Measurements from ENCODE around the gene PHKA1.

PHKA1 gene

DNA sequence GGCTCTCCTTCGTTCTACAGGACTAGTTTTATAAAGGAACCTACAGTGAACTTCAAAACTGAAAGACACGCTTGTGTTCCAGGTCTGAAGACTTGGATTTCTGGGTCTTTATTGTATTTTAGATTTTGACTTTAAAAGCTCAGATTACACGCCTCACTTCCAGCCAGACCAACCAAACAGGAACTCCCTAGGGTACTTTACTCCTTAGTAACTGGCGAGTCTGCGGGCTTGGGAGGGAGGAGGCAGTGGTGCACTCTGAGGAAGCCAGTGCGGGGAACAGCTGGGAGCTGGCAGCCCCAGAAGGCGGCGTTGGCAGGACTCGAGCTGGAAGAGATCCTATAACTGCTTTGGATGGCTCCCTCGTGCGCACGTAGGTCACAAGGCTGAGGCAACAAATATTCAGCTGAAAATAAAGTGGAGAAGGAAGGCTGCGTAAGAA is 391 bp upstream of the PHKA1 start:
- Histone ChIP-seq H4K20me1 (ENCODE audit: insufficient read depth, low read length) (no peaks in the 10 kb centered on the region), H3K79me2 (ENCODE audit: low read length) (peaks cover 15% of the 10 kb centered on the region), H3K4me3 (ENCODE audit: low read length) (peak overlapping the region; percentile 63), H3K9me3 (replicated peaks; ENCODE audit: insufficient read depth, low read length) (no peaks in the 10 kb centered on the region), H3K36me3 (replicated peaks; ENCODE audit: insufficient read depth, low read length) (no peaks in the 10 kb centered on the region), H3K9ac (ENCODE audit: low read length) (peak overlapping the region; percentile 58), H3K27me3 (replicated peaks; ENCODE audit: insufficient read depth, low read length) (no peaks in the 10 kb centered on the region), H3K27ac (ENCODE audit: low read length) (peak overlapping the region; percentile 73), H3K9me2 (replicated peaks; ENCODE audit: insufficient read depth, low read length) (no peaks in the 10 kb centered on the region), H3K4me1 (ENCODE audit: low read length) (peaks cover 4% of the 10 kb centered on the region; the same call in 1 of the 2 replicates), H3K4me2 (ENCODE audit: low read depth, low read length) (peak overlapping the region; percentile 64), H3F3A (ENCODE audit: insufficient read depth, low read length) (peaks cover 4% of the 10 kb centered on the region; the same call in 1 of the 2 replicates), H2AFZ (ENCODE audit: low read length) (peak overlapping the region; percentile 80)
- DNase-seq: no peak
- TF ChIP-seq EZH2phosphoT487 (IDR thresholded peaks at IDR 0.05; ENCODE audit: low read length) (no peak), EZH2 (optimal IDR thresholded peaks at IDR 0.05; ENCODE audit: low read depth, low read length) (no peak), CTCF (IDR thresholded peaks at IDR 0.05; ENCODE audit: low read length) (no peak)

GRCh38 chrX:72713130-72713529 is 976 bp downstream of the PHKA1 start:
- no peaks in the 10 kb centered on the region for H3K36me3 ChIP-seq (replicated peaks; ENCODE audit: insufficient read depth, low read length)
- H3K27me3 ChIP-seq (replicated peaks; ENCODE audit: insufficient read depth, low read length): no peaks in the 10 kb centered on the region
- H2AFZ ChIP-seq (ENCODE audit: low read length): no peak overlapping the region; the same call in 1 of the 2 replicates
- H3F3A ChIP-seq (ENCODE audit: insufficient read depth, low read length): peaks cover 4% of the 10 kb centered on the region; the same call in 1 of the 2 replicates
- no peaks in the 10 kb centered on the region for H4K20me1 ChIP-seq (ENCODE audit: insufficient read depth, low read length)
- TF ChIP-seq CTCF (IDR thresholded peaks at IDR 0.05; ENCODE audit: low read length) (no peak), EZH2phosphoT487 (IDR thresholded peaks at IDR 0.05; ENCODE audit: low read length) (no peak), EZH2 (optimal IDR thresholded peaks at IDR 0.05; ENCODE audit: low read depth, low read length) (no peak)
- no peak for DNase-seq
- peaks cover 4% of the 10 kb centered on the region; the same call in 1 of the 2 replicates for H3K4me1 ChIP-seq (ENCODE audit: low read length)
- H3K4me2 ChIP-seq (ENCODE audit: low read depth, low read length): peak overlapping the region; percentile 61
- H3K79me2 ChIP-seq (ENCODE audit: low read length): peaks cover 15% of the 10 kb centered on the region
- no peaks in the 10 kb centered on the region for H3K9me2 ChIP-seq (replicated peaks; ENCODE audit: insufficient read depth, low read length)
- peak overlapping the region; percentile 58; the same call in 1 of the 2 replicates for H3K9ac ChIP-seq (ENCODE audit: low read length)
- H3K9me3 ChIP-seq (replicated peaks; ENCODE audit: insufficient read depth, low read length): no peaks in the 10 kb centered on the region
- peak overlapping the region; percentile 63 for H3K4me3 ChIP-seq (ENCODE audit: low read length)
- peak overlapping the region; percentile 73 for H3K27ac ChIP-seq (ENCODE audit: low read length)

- Histone ChIP-seq H3K9ac (ENCODE audit: low read length) (peak overlapping the region; percentile 58; the same call in 1 of the 2 replicates), H3K27ac (ENCODE audit: low read length) (peak overlapping the region; percentile 73), H3K4me2 (ENCODE audit: low read depth, low read length) (peak overlapping the region; percentile 61), H3K4me1 (ENCODE audit: low read length) (peaks cover 4% of the 10 kb centered on the region; the same call in 1 of the 2 replicates), H3F3A (ENCODE audit: insufficient read depth, low read length) (peaks cover 4% of the 10 kb centered on the region; the same call in 1 of the 2 replicates), H3K9me2 (replicated peaks; ENCODE audit: insufficient read depth, low read length) (no peaks in the 10 kb centered on the region), H2AFZ (ENCODE audit: low read length) (no peak overlapping the region), H4K20me1 (ENCODE audit: insufficient read depth, low read length) (no peaks in the 10 kb centered on the region), H3K36me3 (replicated peaks; ENCODE audit: insufficient read depth, low read length) (no peaks in the 10 kb centered on the region), H3K4me3 (ENCODE audit: low read length) (peak overlapping the region; percentile 63), H3K79me2 (ENCODE audit: low read length) (peaks cover 15% of the 10 kb centered on the region), H3K27me3 (replicated peaks; ENCODE audit: insufficient read depth, low read length) (no peaks in the 10 kb centered on the region), H3K9me3 (replicated peaks; ENCODE audit: insufficient read depth, low read length) (no peaks in the 10 kb centered on the region)
- TF ChIP-seq CTCF (IDR thresholded peaks at IDR 0.05; ENCODE audit: low read length): no peak
- no peak for TF ChIP-seq EZH2phosphoT487 (IDR thresholded peaks at IDR 0.05; ENCODE audit: low read length)
- TF ChIP-seq EZH2 (optimal IDR thresholded peaks at IDR 0.05; ENCODE audit: low read depth, low read length): no peak
- peak; percentile 66 for DNase-seq
Observed at GRCh38 chrX:72712094-72712755, 1.9 kb downstream of the PHKA1 start.
